ENCODE data around the gene AQP1. TPM values are rescaled to one million over a fixed set of nuclear protein-coding genes. Genes with fewer than 3 reads are reported as not detected.

Gene AQP1
- polyA plus RNA-seq, 3 donors: 0.03 TPM; not detected in 2

GRCh38 chr7:30879139-30880124 is 32.2 kb upstream of the AQP1 start:
- no peak for DNase-seq
- TF ChIP-seq, protein P1, sequence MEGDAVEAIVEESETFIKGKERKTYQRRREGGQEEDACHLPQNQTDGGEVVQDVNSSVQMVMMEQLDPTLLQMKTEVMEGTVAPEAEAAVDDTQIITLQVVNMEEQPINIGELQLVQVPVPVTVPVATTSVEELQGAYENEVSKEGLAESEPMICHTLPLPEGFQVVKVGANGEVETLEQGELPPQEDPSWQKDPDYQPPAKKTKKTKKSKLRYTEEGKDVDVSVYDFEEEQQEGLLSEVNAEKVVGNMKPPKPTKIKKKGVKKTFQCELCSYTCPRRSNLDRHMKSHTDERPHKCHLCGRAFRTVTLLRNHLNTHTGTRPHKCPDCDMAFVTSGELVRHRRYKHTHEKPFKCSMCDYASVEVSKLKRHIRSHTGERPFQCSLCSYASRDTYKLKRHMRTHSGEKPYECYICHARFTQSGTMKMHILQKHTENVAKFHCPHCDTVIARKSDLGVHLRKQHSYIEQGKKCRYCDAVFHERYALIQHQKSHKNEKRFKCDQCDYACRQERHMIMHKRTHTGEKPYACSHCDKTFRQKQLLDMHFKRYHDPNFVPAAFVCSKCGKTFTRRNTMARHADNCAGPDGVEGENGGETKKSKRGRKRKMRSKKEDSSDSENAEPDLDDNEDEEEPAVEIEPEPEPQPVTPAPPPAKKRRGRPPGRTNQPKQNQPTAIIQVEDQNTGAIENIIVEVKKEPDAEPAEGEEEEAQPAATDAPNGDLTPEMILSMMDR (IDR thresholded peaks at IDR 0.05): no peak
- Mint-ChIP-seq H3K9me3 (peaks cover 0 to 5% (median 0%) of the 10 kb centered on the region in 7 donors), H3K27ac (peak overlapping the region in 1 of 7 donors; percentile 13), H3K4me3 (no peak overlapping the region), H3K36me3 (no peaks in the 10 kb centered on the region), H3K4me1 (peaks cover 2% of the 10 kb centered on the region), H3K27me3 (ENCODE audit: low read depth in 3 of 3) (peaks cover 0 to 3% (median 2%) of the 10 kb centered on the region in 3 donors)
- Histone ChIP-seq H4K20me1 (ENCODE audit: insufficient read depth, low read length) (no peaks in the 10 kb centered on the region), H3K4me3 (replicated peaks in 1 of 3; ENCODE audit: low read depth in 2 of 3, low read length in 3 of 3) (no peak overlapping the region), H3K4me2 (replicated peaks; ENCODE audit: extremely low read depth, low read length, poor library complexity, severe bottlenecking) (no peak overlapping the region), H3K9ac (ENCODE audit: insufficient read depth, low read length, poor library complexity, severe bottlenecking) (no peak overlapping the region), H3K9me3 (replicated peaks in 1 of 2; ENCODE audit: control insufficient read depth in 1 of 2, insufficient read depth in 1 of 2, low read length in 2 of 2) (no peaks in the 10 kb centered on the region), H3K36me3 (replicated peaks in 1 of 2; ENCODE audit: control insufficient read depth in 1 of 2, insufficient read depth in 2 of 2, low read length in 2 of 2) (no peaks in the 10 kb centered on the region), H2AFZ (ENCODE audit: insufficient read depth, low read depth, low read length, poor library complexity, severe bottlenecking) (no peak overlapping the region), H3K27ac (ENCODE audit: low read depth in 1 of 2, low read length in 2 of 2) (no peak overlapping the region), H3K27me3 (ENCODE audit: control insufficient read depth in 2 of 2, insufficient read depth in 2 of 2, low read length in 2 of 2) (no peaks in the 10 kb centered on the region), H3K4me1 (ENCODE audit: control insufficient read depth in 1 of 2, insufficient read depth in 2 of 2, low read length in 2 of 2) (no peaks in the 10 kb centered on the region), H3K79me2 (ENCODE audit: insufficient read depth, low read length) (no peaks in the 10 kb centered on the region)
- 90% methylated on average over 13 of the region's 14 CpGs for WGBS (ENCODE audit: insufficient coverage)
- intact Hi-C loops (cut with micrococcal nuclease): no loop called here

DNA sequence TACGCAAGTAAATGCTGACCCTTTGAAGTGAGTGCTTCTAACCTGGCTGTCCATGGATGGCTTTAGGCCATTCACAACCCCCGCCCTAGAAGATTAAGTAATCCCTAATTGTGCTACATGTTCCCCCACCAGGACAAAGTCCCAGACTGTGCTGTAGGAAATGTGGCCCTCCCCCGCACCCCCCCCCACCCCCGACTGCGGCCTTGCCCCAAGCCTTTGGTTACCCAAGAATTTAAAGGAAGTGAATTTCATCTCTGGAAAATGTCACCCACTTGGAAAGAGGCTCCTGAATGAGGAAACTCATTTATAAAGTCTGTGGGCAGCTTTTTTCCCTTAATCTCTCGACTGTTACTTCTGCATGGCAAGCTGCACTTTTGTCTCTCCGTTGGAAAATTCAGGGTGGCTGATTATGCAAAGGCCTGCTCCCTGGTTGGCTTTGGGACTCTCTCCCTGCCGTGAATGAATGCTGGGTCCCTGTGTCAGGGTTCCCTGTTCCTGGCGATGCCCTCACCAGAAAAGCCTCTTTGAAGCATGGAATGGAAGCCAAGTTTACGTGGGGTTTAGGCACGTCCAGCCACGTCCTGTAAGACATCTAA is 31.4 kb upstream of the AQP1 start:
- no peak overlapping the region for H3K9ac ChIP-seq (ENCODE audit: insufficient read depth, low read length, poor library complexity, severe bottlenecking)
- DNase-seq: no peak
- H3K4me2 ChIP-seq (replicated peaks; ENCODE audit: extremely low read depth, low read length, poor library complexity, severe bottlenecking): no peak overlapping the region
- intact Hi-C loops (cut with micrococcal nuclease): no loop called here
- no peaks in the 10 kb centered on the region for H3K79me2 ChIP-seq (ENCODE audit: insufficient read depth, low read length)
- Mint-ChIP-seq H3K36me3 (no peaks in the 10 kb centered on the region), H3K27me3 (ENCODE audit: low read depth in 3 of 3) (peaks cover 0 to 7% (median 3%) of the 10 kb centered on the region in 3 donors), H3K9me3 (peaks cover 0 to 5% (median 0%) of the 10 kb centered on the region in 7 donors), H3K27ac (no peak overlapping the region), H3K4me1 (peaks cover 2% of the 10 kb centered on the region), H3K4me3 (no peak overlapping the region)
- no peak overlapping the region for H3K27ac ChIP-seq (ENCODE audit: low read depth in 1 of 2, low read length in 2 of 2)
- TF ChIP-seq, protein P1 (IDR thresholded peaks at IDR 0.05): no peak
- H4K20me1 ChIP-seq (ENCODE audit: insufficient read depth, low read length): no peaks in the 10 kb centered on the region
- H3K36me3 ChIP-seq (replicated peaks in 1 of 2; ENCODE audit: control insufficient read depth in 1 of 2, insufficient read depth in 2 of 2, low read length in 2 of 2): no peaks in the 10 kb centered on the region
- H3K4me3 ChIP-seq (replicated peaks in 1 of 3; ENCODE audit: low read depth in 2 of 3, low read length in 3 of 3): no peak overlapping the region
- WGBS (ENCODE audit: insufficient coverage): 55% methylated on average over 3 of the region's 12 CpGs
- H3K27me3 ChIP-seq (ENCODE audit: control insufficient read depth in 2 of 2, insufficient read depth in 2 of 2, low read length in 2 of 2): no peaks in the 10 kb centered on the region
- H3K9me3 ChIP-seq (replicated peaks in 1 of 2; ENCODE audit: control insufficient read depth in 1 of 2, insufficient read depth in 1 of 2, low read length in 2 of 2): no peaks in the 10 kb centered on the region
- H3K4me1 ChIP-seq (ENCODE audit: control insufficient read depth in 1 of 2, insufficient read depth in 2 of 2, low read length in 2 of 2): no peaks in the 10 kb centered on the region
- no peak overlapping the region for H2AFZ ChIP-seq (ENCODE audit: insufficient read depth, low read depth, low read length, poor library complexity, severe bottlenecking)

All from CD14-positive monocyte (primary cell).